Body of pancreas (tissue), 4 donors: ENCODE measurements around the gene TCEA2.

Experiments
- POLR2A ChIP-seq, 3 donors: fragments of 450-650 bp; IDR thresholded peaks; one replicate each; pipeline ENCODE4 v1.6.1; 2016; ENCODE audit warnings: antibody characterized with exemption in 3 of 3, mild to moderate bottlenecking in 2 of 3
- TF ChIP-seq, protein P1 (sequence below), 7 experiments: fragments of 450-650 bp in 4 of 7; fragments of 200-600 bp in 3 of 7; sonication (generic) in 3 of 7; IDR thresholded peaks; one replicate each; pipeline ENCODE4 v1.5.1; 2016 to 2019; ENCODE audit warnings: antibody characterized with exemption in 7 of 7

DNA sequence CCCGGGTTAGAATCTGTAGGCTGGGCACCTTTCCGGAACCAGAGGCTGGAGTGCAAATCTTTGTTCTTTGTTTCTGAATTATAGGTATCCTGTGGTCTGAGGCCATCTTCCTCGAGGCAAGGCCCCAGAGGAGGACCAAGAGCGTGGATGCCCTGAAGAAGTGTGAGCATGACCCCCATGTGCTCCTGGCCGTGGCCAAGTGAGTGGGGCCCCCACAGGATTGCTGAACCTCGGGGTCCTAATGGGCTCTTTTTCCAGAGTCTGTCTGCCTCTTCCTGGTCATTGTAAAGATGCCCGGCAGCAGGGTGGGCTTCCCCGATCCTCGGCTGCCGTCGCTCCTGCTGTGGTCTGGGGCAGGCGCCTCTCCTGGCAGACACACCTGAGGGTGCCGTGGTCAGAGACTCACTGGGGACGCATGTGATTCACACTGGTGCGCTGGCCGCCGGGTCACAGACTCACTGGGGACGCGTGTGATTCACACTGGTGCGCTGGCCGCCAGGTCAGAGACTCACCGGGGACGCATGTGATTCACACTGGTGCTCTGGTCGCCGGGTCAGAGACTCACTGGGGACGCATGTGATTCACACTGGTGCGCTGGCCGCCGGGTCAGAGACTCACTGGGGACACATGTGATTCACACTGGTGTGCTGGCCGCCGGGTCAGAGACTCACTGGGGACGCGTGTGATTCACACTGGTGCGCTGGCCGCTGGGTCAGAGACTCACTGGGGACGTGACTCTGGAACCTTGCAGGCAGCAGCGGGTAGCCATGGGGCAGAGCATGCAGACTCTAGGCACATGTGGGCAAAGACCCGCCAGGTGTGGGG is 33.5 kb upstream of the TCEA2 start:
- TF ChIP-seq, protein P1, sequence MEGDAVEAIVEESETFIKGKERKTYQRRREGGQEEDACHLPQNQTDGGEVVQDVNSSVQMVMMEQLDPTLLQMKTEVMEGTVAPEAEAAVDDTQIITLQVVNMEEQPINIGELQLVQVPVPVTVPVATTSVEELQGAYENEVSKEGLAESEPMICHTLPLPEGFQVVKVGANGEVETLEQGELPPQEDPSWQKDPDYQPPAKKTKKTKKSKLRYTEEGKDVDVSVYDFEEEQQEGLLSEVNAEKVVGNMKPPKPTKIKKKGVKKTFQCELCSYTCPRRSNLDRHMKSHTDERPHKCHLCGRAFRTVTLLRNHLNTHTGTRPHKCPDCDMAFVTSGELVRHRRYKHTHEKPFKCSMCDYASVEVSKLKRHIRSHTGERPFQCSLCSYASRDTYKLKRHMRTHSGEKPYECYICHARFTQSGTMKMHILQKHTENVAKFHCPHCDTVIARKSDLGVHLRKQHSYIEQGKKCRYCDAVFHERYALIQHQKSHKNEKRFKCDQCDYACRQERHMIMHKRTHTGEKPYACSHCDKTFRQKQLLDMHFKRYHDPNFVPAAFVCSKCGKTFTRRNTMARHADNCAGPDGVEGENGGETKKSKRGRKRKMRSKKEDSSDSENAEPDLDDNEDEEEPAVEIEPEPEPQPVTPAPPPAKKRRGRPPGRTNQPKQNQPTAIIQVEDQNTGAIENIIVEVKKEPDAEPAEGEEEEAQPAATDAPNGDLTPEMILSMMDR (IDR thresholded peaks at IDR 0.05) = no peak
- TF ChIP-seq POLR2A (IDR thresholded peaks at IDR 0.05) = no peak
